Body of pancreas (tissue), 4 donors: ENCODE results near the gene CLEC10A.

Experiments used
- POLR2A ChIP-seq, 3 donors: fragments of 450-650 bp; IDR thresholded peaks; one replicate each; pipeline ENCODE4 v1.6.1; 2016; ENCODE audit warnings: antibody characterized with exemption in 3 of 3, mild to moderate bottlenecking in 2 of 3
- TF ChIP-seq, protein P1 (sequence below), 7 experiments: fragments of 450-650 bp in 4 of 7; fragments of 200-600 bp in 3 of 7; sonication (generic) in 3 of 7; IDR thresholded peaks; one replicate each; pipeline ENCODE4 v1.5.1; 2016 to 2019; ENCODE audit warnings: antibody characterized with exemption in 7 of 7

DNA sequence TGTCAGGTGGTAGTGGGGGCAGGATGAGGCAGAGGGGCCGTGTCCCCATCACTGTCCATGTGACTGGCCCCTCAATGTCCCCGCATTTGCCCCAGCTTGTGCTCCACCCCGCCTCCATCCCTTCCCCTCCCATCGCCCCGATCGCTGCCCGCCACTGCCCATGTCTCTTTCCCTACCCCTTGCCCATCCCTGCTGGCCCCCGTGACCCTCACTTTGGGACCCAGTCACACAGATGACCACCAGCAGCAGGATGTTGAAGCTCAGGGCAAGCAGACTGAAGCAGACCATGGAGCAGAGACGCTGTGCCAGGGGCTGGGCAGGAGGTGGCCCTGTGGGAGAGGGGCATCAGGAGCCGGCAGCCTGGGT is 28.5 kb upstream of the CLEC10A start:
- TF ChIP-seq, protein P1, sequence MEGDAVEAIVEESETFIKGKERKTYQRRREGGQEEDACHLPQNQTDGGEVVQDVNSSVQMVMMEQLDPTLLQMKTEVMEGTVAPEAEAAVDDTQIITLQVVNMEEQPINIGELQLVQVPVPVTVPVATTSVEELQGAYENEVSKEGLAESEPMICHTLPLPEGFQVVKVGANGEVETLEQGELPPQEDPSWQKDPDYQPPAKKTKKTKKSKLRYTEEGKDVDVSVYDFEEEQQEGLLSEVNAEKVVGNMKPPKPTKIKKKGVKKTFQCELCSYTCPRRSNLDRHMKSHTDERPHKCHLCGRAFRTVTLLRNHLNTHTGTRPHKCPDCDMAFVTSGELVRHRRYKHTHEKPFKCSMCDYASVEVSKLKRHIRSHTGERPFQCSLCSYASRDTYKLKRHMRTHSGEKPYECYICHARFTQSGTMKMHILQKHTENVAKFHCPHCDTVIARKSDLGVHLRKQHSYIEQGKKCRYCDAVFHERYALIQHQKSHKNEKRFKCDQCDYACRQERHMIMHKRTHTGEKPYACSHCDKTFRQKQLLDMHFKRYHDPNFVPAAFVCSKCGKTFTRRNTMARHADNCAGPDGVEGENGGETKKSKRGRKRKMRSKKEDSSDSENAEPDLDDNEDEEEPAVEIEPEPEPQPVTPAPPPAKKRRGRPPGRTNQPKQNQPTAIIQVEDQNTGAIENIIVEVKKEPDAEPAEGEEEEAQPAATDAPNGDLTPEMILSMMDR (IDR thresholded peaks at IDR 0.05): no peak
- no peak for TF ChIP-seq POLR2A (IDR thresholded peaks at IDR 0.05)
